Renal cortical epithelial cell (primary cell): ENCODE results near the gene GRIP1. TPM values are rescaled to one million over a fixed set of nuclear protein-coding genes. Genes with fewer than 3 reads are reported as not detected.
A peak's percentile ranks its signal among the peaks of the same experiment; 100 is the strongest.
"Not testable (repeated sequence)": the region's sequence is repeated elsewhere in the genome, so short reads cannot be mapped to it uniquely, and the experiment has no call there.

ENCODE experiments used
- DNase-seq: peaks from one replicate; pipeline ENCODE4 v3.0.0-alpha.2; 2011; ENCODE audit warnings: low read depth
- total RNA-seq: library from RNA; depleted of rRNA; stranded (reverse); fragments of >200 nt; gene quantifications from 2 replicates; pipeline ENCODE4 v1.2.3, GENCODE V29; 2014

The GRIP1 gene
- total RNA-seq, 1 donor from 2014 or later: 32.4 TPM

DNA sequence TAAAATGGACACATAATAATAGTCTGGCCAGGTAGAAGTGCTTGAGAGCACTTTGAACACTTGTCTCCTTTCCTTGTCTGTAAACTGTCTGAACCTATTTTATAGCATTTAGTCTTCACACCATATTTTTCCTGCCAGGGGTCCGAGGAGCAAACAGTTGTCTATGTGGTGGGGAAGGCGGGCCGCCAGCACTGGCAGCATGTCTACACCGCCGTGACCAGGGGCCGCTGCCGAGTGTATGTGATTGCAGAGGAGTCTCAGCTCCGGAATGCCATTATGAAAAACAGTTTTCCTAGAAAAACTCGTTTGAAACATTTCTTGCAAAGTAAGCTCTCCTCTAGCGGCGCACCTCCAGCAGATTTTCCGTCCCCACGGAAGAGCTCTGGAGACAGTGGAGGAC lies 347.9 kb downstream of the GRIP1 start:
- no peak for DNase-seq

GRCh38 chr12:66329941-66330340 lies 348.9 kb downstream of the GRIP1 start:
- DNase-seq: no peak

DNA sequence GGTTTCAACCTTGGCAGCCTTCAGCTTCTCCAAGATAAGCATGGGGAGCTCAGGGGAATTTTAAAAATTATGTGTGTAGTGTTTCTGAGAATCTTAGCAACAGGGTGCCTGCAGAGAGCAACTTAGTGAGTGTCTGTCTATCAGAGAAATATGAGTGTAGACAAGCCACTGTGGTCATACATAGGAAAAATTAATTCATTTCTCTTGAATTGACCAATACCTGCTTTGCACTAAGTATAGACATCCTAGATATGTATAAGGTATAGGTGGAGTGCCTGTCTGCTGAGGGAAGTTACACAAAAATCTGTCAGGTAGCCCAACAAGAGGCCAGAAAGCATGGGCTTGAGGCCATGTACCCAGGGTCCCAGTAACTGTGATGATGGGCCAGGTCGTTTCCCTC lies 355.9 kb downstream of the GRIP1 start:
- DNase-seq: no peak

- DNase-seq: no peak
Observed at GRCh38 chr12:66321435-66321834, 357.4 kb downstream of the GRIP1 start.

- DNase-seq: peak; percentile 6
Observed at GRCh38 chr12:66320996-66321395, 357.9 kb downstream of the GRIP1 start.

DNA sequence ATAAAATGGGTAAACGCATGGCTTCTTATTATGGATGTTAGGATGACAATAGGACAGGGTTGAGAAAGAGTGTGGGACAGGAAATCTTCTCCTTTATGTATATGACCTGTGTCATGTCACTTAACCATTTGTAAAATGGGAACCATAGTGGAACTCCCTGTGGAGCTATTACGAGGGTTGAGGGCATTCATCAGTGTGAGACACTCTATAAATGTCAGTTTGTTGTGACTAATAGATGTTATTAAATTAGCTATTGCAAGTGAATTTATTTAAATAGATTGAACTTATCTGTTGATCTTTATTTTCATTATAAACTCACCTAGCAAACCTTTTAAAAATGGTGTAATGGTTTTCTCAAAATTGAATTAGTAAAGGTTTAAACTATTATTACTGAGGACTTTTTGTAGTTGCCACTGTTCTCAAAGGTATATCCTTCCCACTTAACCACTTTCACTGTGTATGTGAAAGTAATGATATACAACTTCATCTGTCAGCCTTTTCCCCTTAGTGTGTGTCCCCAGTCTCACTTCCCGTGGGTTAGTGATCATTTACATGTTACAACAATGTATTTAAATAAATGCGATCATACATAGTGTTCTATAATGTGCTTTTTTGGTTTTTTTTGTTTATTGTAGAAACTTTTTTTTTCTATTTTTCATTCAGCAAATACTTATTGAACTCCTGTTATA lies 359.5 kb downstream of the GRIP1 start:
- DNase-seq: no peak

- no peak for DNase-seq
Observed at GRCh38 chr12:66314278-66314677, 364.6 kb downstream of the GRIP1 start.

GRCh38 chr12:66312189-66312588 lies 366.7 kb downstream of the GRIP1 start:
- no peak for DNase-seq

DNA sequence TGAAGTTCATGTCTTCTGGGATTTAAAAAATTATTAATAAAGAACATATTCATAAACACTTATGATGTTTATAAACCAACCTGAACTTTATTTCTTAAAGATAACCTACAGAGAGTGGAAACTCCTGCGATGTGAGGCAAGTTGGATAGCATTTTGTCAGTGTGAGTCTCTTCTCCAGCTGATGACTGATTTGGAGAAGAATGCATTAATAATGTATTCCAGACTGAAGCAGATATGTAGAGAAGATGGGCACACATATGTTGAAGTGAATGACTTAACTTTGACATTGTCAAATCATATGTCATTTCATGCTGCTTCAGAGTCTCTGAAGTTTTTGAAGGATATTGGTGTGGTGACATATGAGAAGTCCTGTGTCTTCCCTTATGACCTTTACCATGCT lies 369.3 kb downstream of the GRIP1 start:
- no peak for DNase-seq

- no peak for DNase-seq
Observed at GRCh38 chr12:66304296-66304900, 374.5 kb downstream of the GRIP1 start.

DNA sequence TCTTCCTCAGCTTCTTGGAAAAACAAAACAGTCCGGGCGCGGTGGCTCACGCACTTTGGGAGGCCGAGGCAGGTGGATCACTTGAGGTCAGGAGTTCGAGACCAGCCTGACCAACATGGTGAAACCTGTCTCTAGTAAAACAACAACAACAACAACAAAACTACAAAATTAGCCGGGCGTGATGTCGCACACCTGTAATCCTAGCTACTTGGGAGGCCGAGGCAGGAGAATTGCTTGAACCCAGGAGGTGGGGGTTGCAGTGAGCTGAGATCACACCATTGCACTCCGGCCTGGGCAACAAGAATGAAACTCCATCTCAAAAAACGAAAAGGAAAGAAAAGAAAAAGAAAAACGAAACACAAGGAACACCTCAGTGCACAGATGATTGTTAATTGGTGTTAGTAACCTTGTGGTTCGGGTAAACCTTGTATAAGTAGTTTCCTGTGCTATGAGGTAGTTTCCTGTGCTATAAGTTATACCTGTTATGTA lies 375.5 kb downstream of the GRIP1 start:
- DNase-seq: not testable (repeated sequence)

- no peak for DNase-seq
Observed at GRCh38 chr12:66302827-66303169, 376.1 kb downstream of the GRIP1 start.

- DNase-seq: peak; percentile 96
Observed at GRCh38 chr12:66301944-66302826, 376.7 kb downstream of the GRIP1 start, which contains the start of gene HELB. Gene HELB, plus strand, starts transcription at chr12:66302493. Its CDS starts 111 bp downstream, at chr12:66302604.

DNA sequence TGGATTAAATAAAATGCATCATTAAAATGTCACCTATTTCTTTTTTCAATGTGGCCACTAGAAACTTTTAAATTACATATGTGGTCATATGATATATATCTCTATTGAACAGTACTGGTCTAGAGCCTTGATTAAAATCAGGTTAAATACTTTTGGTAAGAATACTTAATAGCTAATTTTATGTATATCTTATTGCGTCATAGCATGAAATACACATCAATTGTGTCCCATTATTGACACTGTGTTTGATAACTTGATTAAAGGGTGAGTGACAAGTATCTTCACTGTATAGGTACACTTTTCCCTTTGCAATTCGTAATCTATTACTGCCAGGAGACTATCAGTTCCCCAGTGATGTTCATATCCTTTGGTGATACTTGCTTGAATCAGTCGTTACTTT lies 381.0 kb downstream of the GRIP1 start:
- no peak for DNase-seq
